PC-9 (cell line): ENCODE data around the gene TMPRSS7. TPM values are rescaled to one million over a fixed set of nuclear protein-coding genes. Genes with fewer than 3 reads are reported as not detected.

Experiments
- BruUV-seq: library from RNA; stranded (reverse); fragments of 400-500 nt; replicated peaks from 2 replicates; lab custom pipeline; 2021; lab: Mats Ljungman, UMichigan
- CTCF ChIA-PET: fragments of 300-600 bp; sonication (Branson Sonifier 250); formaldehyde crosslinking; loops from one replicate; lab custom pipeline; 2022; ENCODE audit warnings: antibody characterized with exemption; lab: Charles Lee
- POLR2A ChIA-PET: fragments of 300-600 bp; sonication (Branson Sonifier 250); formaldehyde crosslinking; loops from one replicate; lab custom pipeline; 2022; ENCODE audit warnings: antibody characterized with exemption; ENCODE audit not compliant: unreplicated experiment; lab: Charles Lee
- DNase-seq, 2 experiments: peaks; one replicate each; pipeline versions ENCODE4 v3.0.0 to v3.0.0-alpha.2; 2015 to 2022; ENCODE audit warnings: mixed read lengths in 1 of 2
- H2AFZ ChIP-seq: fragments of 200-600 bp; sonication (generic); 2 replicates; pipeline ENCODE4 v1.8.1; 2017; ENCODE audit warnings: antibody characterized with exemption
- H3F3A ChIP-seq: fragments of 200-600 bp; sonication (generic); 2 replicates; pipeline ENCODE4 v1.8.1; 2017; ENCODE audit warnings: antibody characterized with exemption, mild to moderate bottlenecking, low read depth; ENCODE audit not compliant: insufficient read depth
- H3K27ac ChIP-seq: fragments of 200-600 bp; sonication (generic); 2 replicates; pipeline ENCODE4 v1.6.1; 2016; ENCODE audit warnings: mixed run types
- H3K27me3 ChIP-seq: fragments of 200-600 bp; sonication (generic); 2 replicates; pipeline ENCODE4 v1.6.1; 2016; ENCODE audit warnings: low read depth, mixed run types; ENCODE audit not compliant: insufficient read depth
- H3K36me3 ChIP-seq: fragments of 200-600 bp; sonication (generic); 2 replicates; pipeline ENCODE4 v1.6.1; 2016; ENCODE audit warnings: low read depth, mixed run types
- H3K4me1 ChIP-seq: fragments of 200-600 bp; sonication (generic); replicated peaks from 2 replicates; pipeline ENCODE4 v1.6.1; 2016; ENCODE audit warnings: mixed run types; ENCODE audit not compliant: insufficient read depth
- H3K4me2 ChIP-seq: fragments of 200-600 bp; sonication (generic); 2 replicates; pipeline ENCODE4 v1.6.1; 2017; ENCODE audit warnings: mixed run types
- H3K4me3 ChIP-seq: fragments of 200-600 bp; sonication (generic); 2 replicates; pipeline ENCODE4 v1.6.1; 2016; ENCODE audit warnings: mixed run types
- H3K79me2 ChIP-seq: fragments of 200-600 bp; sonication (generic); 2 replicates; pipeline ENCODE4 v1.6.1; 2017; ENCODE audit warnings: low read depth, mixed run types
- H3K9me2 ChIP-seq: fragments of 200-600 bp; sonication (generic); 2 replicates; pipeline ENCODE4 v1.8.1; 2017; ENCODE audit warnings: mild to moderate bottlenecking; ENCODE audit not compliant: insufficient read depth
- H3K9me3 ChIP-seq: fragments of 200-600 bp; sonication (generic); 2 replicates; pipeline ENCODE4 v1.8.1; 2016; ENCODE audit warnings: low read depth; ENCODE audit not compliant: insufficient read depth
- H4K20me1 ChIP-seq: fragments of 200-600 bp; sonication (generic); 2 replicates; pipeline ENCODE4 v1.8.1; 2017; ENCODE audit not compliant: insufficient read depth
- CTCF ChIP-seq: fragments of 200-600 bp; sonication (generic); conservative IDR thresholded peaks from 2 replicates; pipeline ENCODE4 v1.6.1; 2017; ENCODE audit warnings: mixed run types, antibody characterized with exemption, mild to moderate bottlenecking, moderate library complexity
- EZH2 ChIP-seq: fragments of 200-600 bp; sonication (generic); IDR thresholded peaks from 2 replicates; pipeline ENCODE4 v1.8.0; 2017; ENCODE audit warnings: antibody characterized with exemption, low read depth
- intact Hi-C: fragments of 100-400 bp; cut with micrococcal nuclease; formaldehyde crosslinking; loops from one replicate; pipeline ENCODE4 v1.10.0; 2022; ENCODE audit not compliant: unreplicated experiment
- total RNA-seq: library from RNA; stranded (reverse); gene quantifications from 2 replicates; pipeline ENCODE4 v1.2.3, GENCODE V29; 2021

Gene TMPRSS7
- total RNA-seq, 1 experiment from 2014 or later: not detected

GRCh38 chr3:112111785-112112402 lies 77.4 kb downstream of the TMPRSS7 start:
- no peaks in the 10 kb centered on the region for H3K27me3 ChIP-seq
- ChIA-PET CTCF (interaction anchor here (0.5 to 1.2 kb wide), 17 partner anchors 10 to 737 kb away, joined by 3 to 14 read pairs (median 4); partner anchors contain the start of gene C3orf52), POLR2A (interaction anchor here (0.5 to 0.6 kb wide), 2 partner anchors 407 to 436 kb away, joined by 3 to 4 read pairs; no protein-coding TSS in a partner anchor)
- H3K4me2 ChIP-seq: no peak overlapping the region
- H3K9me2 ChIP-seq: no peaks in the 10 kb centered on the region
- no peaks in the 10 kb centered on the region for H3K79me2 ChIP-seq
- no TSS peak for BruUV-seq
- H3K4me3 ChIP-seq: no peak overlapping the region
- H3K36me3 ChIP-seq: peaks cover 3% of the 10 kb centered on the region; the same call in 1 of the 2 replicates
- no peak overlapping the region for H2AFZ ChIP-seq
- peak; percentile 60 to 70 for DNase-seq
- no peaks in the 10 kb centered on the region for H3K9me3 ChIP-seq
- TF ChIP-seq EZH2: no peak
- peak; percentile 97 for TF ChIP-seq CTCF
- intact Hi-C loops: loop anchor here (1.0 to 5.0 kb wide), 4 partner anchors 123 to 700 kb away; no protein-coding TSS in a partner anchor
- no peaks in the 10 kb centered on the region for H4K20me1 ChIP-seq
- no peak overlapping the region for H3K27ac ChIP-seq
- H3F3A ChIP-seq: no peaks in the 10 kb centered on the region
- H3K4me1 ChIP-seq: peaks cover 6% of the 10 kb centered on the region; the same call in 1 of the 2 replicates

- TF ChIP-seq CTCF: no peak
- TF ChIP-seq EZH2: no peak
- ChIA-PET POLR2A (no interaction called here), CTCF (no interaction called here)
- no peak for DNase-seq
- no TSS peak for BruUV-seq
- intact Hi-C loops: loop anchor here (5.0 kb wide), 1 partner anchor 698 kb away; no protein-coding TSS in a partner anchor
- H3F3A ChIP-seq: no peaks in the 10 kb centered on the region
- H4K20me1 ChIP-seq: no peaks in the 10 kb centered on the region
- H3K36me3 ChIP-seq: peaks cover 3% of the 10 kb centered on the region; the same call in 1 of the 2 replicates
- no peaks in the 10 kb centered on the region for H3K79me2 ChIP-seq
- no peak overlapping the region for H3K27ac ChIP-seq
- H3K4me3 ChIP-seq: no peak overlapping the region
- H3K9me2 ChIP-seq: no peaks in the 10 kb centered on the region
- H3K4me1 ChIP-seq: no peaks in the 10 kb centered on the region
- H2AFZ ChIP-seq: no peak overlapping the region
- H3K9me3 ChIP-seq: no peaks in the 10 kb centered on the region
- no peaks in the 10 kb centered on the region for H3K27me3 ChIP-seq
- H3K4me2 ChIP-seq: no peak overlapping the region
Measured at GRCh38 chr3:112114576-112115160, 80.1 kb downstream of the TMPRSS7 start.

GRCh38 chr3:112115161-112115739 lies 80.7 kb downstream of the TMPRSS7 start:
- Histone ChIP-seq H3K4me3 (no peak overlapping the region), H3K79me2 (no peaks in the 10 kb centered on the region), H3K9me2 (no peaks in the 10 kb centered on the region), H4K20me1 (no peaks in the 10 kb centered on the region), H3K27ac (no peak overlapping the region), H3K36me3 (peaks cover 3% of the 10 kb centered on the region; the same call in 1 of the 2 replicates), H2AFZ (no peak overlapping the region), H3K9me3 (no peaks in the 10 kb centered on the region), H3K4me1 (no peaks in the 10 kb centered on the region), H3K27me3 (no peaks in the 10 kb centered on the region), H3F3A (no peaks in the 10 kb centered on the region), H3K4me2 (no peak overlapping the region)
- ChIA-PET POLR2A (no interaction called here), CTCF (no interaction called here)
- no peak for DNase-seq
- no peak for TF ChIP-seq EZH2
- no peak for TF ChIP-seq CTCF
- intact Hi-C loops: no loop called here
- BruUV-seq: no TSS peak
